Central memory CD8-positive, alpha-beta T cell (primary cell): ENCODE results near the gene PCDHGA2.

Experiments
- ATAC-seq: fragments of 150-1000 bp; cut with Tn5 transposase; replicated peaks from 2 replicates; pipeline ENCODE4 v1.10.0; 2022; ENCODE audit warnings: mild to moderate bottlenecking, moderate FRiP score, moderate number of reproducible peaks; ENCODE audit not compliant: poor library complexity, severe bottlenecking; ENCODE audit errors: extremely low read depth
- DNase-seq, 2 donors: peaks; one replicate each; pipeline ENCODE4 v3.0.0; 2021; ENCODE audit warnings: low spot score in 2 of 2
- H3K27ac Mint-ChIP-seq: one replicate; pipeline ENCODE4 v1.8.0; 2022; ENCODE audit warnings: low read depth, mild to moderate bottlenecking, moderate library complexity, mixed read lengths
- H3K27me3 Mint-ChIP-seq: one replicate; pipeline ENCODE4 v1.8.0; 2022; ENCODE audit warnings: mixed read lengths
- H3K36me3 Mint-ChIP-seq: one replicate; pipeline ENCODE4 v1.8.0; 2022; ENCODE audit warnings: mild to moderate bottlenecking, moderate library complexity, mixed read lengths; ENCODE audit not compliant: insufficient read depth
- H3K4me1 Mint-ChIP-seq: one replicate; pipeline ENCODE4 v1.8.0; 2022; ENCODE audit warnings: mixed read lengths
- H3K4me3 Mint-ChIP-seq: one replicate; pipeline ENCODE4 v1.8.0; 2022; ENCODE audit warnings: mild to moderate bottlenecking, moderate library complexity, mixed read lengths
- H3K9me3 Mint-ChIP-seq: one replicate; pipeline ENCODE4 v1.8.0; 2022; ENCODE audit warnings: mixed read lengths

The PCDHGA2 gene

DNA sequence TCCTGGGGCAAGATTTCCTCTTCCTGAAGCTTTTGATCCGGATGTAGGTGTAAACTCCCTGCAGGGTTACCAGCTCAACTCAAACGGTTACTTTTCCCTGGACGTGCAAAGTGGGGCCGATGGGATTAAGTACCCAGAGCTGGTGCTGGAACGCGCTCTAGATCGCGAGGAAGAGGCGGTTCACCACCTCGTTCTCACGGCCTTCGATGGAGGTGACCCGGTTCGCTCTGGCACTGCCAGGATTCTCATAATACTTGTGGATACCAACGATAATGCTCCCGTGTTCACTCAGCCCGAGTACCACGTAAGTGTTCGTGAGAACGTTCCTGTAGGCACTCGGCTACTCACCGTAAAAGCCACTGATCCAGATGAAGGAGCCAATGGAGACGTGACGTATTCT is 17.1 kb downstream of the PCDHGA2 start:
- no peak for ATAC-seq
- no peak overlapping the region for H3K27ac Mint-ChIP-seq
- peaks cover 78% of the 10 kb centered on the region for H3K27me3 Mint-ChIP-seq

DNA sequence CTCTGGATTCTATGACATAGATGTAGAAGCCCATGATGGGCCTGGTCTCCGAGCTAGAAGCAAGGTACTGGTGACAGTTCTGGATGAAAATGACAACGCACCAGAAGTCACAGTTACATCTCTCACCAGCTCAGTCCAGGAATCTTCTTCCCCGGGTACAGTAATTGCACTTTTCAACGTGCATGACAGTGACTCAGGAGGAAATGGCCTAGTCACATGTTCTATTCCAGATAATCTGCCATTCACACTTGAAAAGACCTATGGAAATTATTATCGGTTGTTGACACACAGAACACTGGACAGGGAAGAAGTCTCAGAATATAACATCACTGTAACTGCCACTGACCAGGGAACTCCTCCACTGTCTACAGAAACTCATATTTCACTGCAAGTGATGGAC is 17.6 kb downstream of the PCDHGA2 start:
- no peak overlapping the region for H3K27ac Mint-ChIP-seq

More for the DNA sequence above, 17.1 kb downstream of the PCDHGA2 start:
- Mint-ChIP-seq H3K36me3 (peaks cover under 1% of the 10 kb centered on the region), H3K9me3 (peaks cover 6% of the 10 kb centered on the region), H3K4me1 (peaks cover 6% of the 10 kb centered on the region), H3K4me3 (no peak overlapping the region)
- no peak for DNase-seq

DNA sequence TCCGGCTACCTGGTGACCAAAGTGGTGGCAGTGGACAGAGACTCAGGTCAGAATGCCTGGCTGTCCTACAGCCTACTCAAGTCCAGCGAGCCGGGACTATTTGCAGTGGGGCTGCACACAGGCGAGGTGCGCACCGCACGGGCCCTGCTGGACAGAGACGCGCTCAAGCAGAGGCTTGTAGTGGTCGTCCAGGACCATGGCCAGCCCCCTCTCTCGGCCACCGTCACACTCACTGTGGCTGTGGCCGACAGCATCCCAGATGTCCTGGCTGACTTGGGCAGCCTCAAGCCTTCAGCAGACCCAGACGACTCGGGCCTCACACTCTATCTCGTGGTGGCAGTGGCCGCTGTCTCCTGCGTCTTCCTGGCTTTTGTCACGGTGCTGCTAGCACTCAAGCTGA is 18.4 kb downstream of the PCDHGA2 start:
- H3K9me3 Mint-ChIP-seq = peaks cover 6% of the 10 kb centered on the region
- no peak overlapping the region for H3K27ac Mint-ChIP-seq
- peaks cover 5% of the 10 kb centered on the region for H3K36me3 Mint-ChIP-seq
- no peak overlapping the region for H3K4me3 Mint-ChIP-seq
- H3K27me3 Mint-ChIP-seq = peaks cover 84% of the 10 kb centered on the region
- H3K4me1 Mint-ChIP-seq = peaks cover 6% of the 10 kb centered on the region
- no peak for ATAC-seq
- no peak for DNase-seq

More for the DNA sequence above, 17.6 kb downstream of the PCDHGA2 start:
- no peak overlapping the region for H3K4me3 Mint-ChIP-seq
- peaks cover 6% of the 10 kb centered on the region for H3K9me3 Mint-ChIP-seq
- no peak for ATAC-seq
- peaks cover 3% of the 10 kb centered on the region for H3K36me3 Mint-ChIP-seq
- DNase-seq = no peak
- H3K27me3 Mint-ChIP-seq = peaks cover 78% of the 10 kb centered on the region
- H3K4me1 Mint-ChIP-seq = peaks cover 6% of the 10 kb centered on the region

DNA sequence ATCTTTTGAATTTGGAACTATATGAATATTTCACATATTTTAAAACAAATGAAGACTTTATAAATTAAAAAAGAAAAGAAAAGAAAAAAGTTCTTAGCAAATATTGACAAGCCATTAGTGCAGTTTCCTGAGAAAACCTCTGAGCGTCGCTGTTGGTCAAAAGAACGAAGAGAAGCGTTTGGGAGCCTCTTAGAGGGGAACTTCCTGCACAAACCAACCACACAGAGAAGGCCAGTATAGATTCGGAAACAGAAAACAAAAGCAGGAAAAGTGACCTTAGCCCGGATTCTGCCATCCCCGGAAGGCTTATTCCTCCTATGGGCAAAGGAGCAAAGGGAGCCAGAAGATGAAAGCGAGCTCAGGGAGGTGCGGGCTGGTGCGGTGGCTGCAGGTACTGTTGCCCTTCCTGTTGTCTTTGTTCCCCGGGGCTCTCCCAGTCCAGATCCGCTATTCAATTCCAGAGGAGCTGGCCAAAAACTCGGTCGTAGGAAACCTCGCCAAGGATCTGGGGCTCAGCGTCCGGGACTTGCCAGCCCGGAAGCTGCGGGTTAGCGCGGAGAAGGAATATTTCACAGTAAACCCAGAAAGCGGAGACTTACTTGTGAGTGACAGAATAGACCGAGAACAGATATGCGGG is 21.3 kb downstream of the PCDHGA2 start, which contains the start of gene PCDHGB2:
Gene PCDHGB2, plus strand, starts transcription at position 205 of the 637 bp plus-strand sequence. Its CDS starts 142 bp downstream, at position 347.
- peak within 1 kb of the TSS; percentile 79 for H3K4me3 Mint-ChIP-seq
- DNase-seq (no peak), ATAC-seq (no peak)
- H3K36me3 Mint-ChIP-seq = peaks cover 8% of the 10 kb centered on the region
- H3K27me3 Mint-ChIP-seq = peaks cover 85% of the 10 kb centered on the region
- H3K27ac Mint-ChIP-seq = peak within 1 kb of the TSS; percentile 87
- H3K4me1 Mint-ChIP-seq = peaks cover 6% of the 10 kb centered on the region
- H3K9me3 Mint-ChIP-seq = peaks cover 14% of the 10 kb centered on the region

DNA sequence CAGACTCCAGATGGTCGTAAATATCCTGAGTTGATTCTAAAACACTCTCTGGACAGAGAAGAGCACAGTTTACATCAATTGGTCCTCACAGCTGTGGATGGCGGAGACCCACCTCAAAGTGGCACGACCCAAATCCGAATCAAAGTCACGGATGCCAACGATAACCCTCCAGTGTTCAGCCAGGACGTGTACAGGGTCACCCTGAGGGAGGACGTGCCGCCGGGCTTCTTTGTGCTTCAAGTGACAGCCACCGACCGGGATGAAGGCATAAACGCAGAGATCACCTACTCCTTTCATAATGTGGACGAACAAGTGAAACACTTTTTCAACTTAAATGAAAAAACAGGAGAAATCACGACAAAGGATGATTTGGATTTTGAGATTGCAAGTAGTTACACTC is 22.1 kb downstream of the PCDHGA2 start:
- Mint-ChIP-seq H3K27me3 (peaks cover 87% of the 10 kb centered on the region), H3K4me3 (peak overlapping the region; percentile 79), H3K27ac (no peak overlapping the region), H3K36me3 (peaks cover 12% of the 10 kb centered on the region), H3K9me3 (peaks cover 18% of the 10 kb centered on the region), H3K4me1 (peaks cover 6% of the 10 kb centered on the region)
- DNase-seq (no peak), ATAC-seq (no peak)

DNA sequence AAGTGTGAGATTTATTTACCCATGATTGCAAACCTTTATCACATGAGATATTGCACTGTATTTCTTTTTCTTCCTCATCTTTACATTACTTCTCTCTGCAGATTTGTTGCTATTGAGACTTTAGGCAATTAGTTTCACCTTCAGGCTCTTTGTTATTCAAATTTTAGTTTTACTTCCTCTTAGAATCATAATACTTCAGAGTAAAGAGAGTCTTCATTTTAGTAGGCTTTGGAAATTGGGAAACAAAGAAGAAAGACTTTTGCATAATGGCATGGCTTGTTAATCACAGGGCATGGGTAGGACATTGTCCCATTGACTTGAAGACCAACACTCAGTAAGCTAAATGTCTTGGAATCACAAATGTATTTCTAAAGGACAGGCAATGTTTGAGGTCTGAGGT is 24.2 kb downstream of the PCDHGA2 start:
- Mint-ChIP-seq H3K4me1 (peaks cover 6% of the 10 kb centered on the region), H3K4me3 (no peak overlapping the region), H3K9me3 (peaks cover 20% of the 10 kb centered on the region), H3K27ac (no peak overlapping the region), H3K36me3 (peaks cover 14% of the 10 kb centered on the region), H3K27me3 (peaks cover 90% of the 10 kb centered on the region)
- ATAC-seq = no peak
- no peak for DNase-seq

DNA sequence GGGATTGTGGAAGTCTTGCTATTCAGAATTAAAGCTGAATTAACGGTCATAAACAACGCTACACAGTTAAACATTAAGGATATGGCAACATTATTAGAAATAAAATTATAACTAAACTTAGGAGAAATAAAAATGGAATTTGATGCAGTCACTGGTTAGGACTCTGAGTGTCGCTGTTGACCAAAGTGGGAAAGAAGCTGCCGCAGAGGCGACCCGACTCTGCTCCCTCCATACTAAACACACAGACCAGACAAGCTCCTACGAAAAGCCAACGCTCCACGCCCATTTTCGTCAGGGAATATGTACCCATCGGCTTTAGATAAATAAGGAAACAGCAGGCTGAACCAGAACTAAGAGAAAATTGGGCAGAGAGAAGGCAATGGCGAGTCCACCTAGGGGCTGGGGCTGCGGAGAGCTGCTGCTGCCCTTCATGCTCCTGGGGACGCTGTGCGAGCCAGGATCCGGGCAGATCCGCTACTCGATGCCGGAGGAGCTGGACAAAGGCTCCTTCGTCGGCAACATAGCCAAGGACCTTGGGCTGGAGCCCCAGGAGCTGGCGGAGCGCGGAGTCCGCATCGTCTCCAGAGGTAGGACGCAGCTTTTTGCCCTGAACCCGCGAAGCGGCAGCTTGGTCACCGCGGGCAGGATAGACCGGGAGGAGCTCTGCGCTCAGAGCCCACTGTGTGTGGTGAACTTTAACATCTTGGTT is 25.5 kb downstream of the PCDHGA2 start, which contains the start of gene PCDHGA5:
Gene PCDHGA5, plus strand, starts transcription at position 211 of the 709 bp plus-strand sequence. Its CDS starts 169 bp downstream, at position 380.
- ATAC-seq (no peak), DNase-seq (no peak)
- Mint-ChIP-seq H3K27ac (no peak within 1 kb of the TSS), H3K36me3 (peaks cover 14% of the 10 kb centered on the region), H3K4me1 (peaks cover 6% of the 10 kb centered on the region), H3K4me3 (no peak within 1 kb of the TSS), H3K27me3 (peaks cover 86% of the 10 kb centered on the region), H3K9me3 (peaks cover 20% of the 10 kb centered on the region)

DNA sequence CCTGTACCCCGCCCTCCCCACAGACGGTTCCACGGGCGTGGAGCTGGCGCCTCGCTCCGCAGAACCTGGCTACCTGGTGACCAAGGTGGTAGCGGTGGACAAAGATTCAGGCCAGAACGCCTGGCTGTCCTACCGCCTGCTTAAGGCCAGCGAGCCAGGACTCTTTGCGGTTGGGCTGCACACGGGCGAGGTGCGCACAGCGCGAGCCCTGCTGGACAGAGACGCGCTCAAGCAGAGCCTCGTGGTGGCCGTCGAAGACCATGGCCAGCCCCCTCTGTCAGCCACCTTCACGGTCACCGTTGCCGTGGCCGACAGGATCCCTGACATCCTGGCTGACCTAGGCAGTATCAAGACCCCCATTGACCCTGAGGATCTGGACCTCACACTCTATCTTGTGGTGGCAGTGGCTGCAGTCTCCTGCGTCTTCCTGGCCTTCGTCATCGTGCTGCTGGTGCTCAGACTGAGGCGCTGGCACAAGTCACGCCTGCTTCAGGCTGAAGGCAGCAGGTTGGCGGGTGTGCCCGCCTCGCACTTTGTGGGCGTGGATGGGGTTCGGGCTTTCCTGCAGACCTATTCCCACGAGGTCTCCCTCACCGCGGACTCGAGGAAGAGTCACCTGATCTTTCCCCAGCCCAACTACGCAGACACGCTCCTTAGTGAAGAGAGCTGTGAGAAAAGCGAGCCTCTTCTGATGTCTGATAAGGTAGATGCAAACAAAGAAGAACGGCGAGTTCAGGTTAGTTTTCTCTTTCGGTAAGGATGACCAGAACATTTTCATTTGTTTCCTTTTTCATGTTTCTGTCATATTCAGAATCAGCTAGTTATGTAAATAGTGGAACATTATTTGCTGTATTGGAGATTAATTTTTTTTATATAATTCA is 27.7 kb downstream of the PCDHGA2 start:
- Mint-ChIP-seq H3K4me3 (no peak overlapping the region), H3K36me3 (peaks cover 11% of the 10 kb centered on the region), H3K27me3 (peaks cover 85% of the 10 kb centered on the region), H3K9me3 (peaks cover 18% of the 10 kb centered on the region), H3K27ac (peak overlapping the region; percentile 25), H3K4me1 (peaks cover 8% of the 10 kb centered on the region)
- no peak for DNase-seq
- ATAC-seq = no peak

DNA sequence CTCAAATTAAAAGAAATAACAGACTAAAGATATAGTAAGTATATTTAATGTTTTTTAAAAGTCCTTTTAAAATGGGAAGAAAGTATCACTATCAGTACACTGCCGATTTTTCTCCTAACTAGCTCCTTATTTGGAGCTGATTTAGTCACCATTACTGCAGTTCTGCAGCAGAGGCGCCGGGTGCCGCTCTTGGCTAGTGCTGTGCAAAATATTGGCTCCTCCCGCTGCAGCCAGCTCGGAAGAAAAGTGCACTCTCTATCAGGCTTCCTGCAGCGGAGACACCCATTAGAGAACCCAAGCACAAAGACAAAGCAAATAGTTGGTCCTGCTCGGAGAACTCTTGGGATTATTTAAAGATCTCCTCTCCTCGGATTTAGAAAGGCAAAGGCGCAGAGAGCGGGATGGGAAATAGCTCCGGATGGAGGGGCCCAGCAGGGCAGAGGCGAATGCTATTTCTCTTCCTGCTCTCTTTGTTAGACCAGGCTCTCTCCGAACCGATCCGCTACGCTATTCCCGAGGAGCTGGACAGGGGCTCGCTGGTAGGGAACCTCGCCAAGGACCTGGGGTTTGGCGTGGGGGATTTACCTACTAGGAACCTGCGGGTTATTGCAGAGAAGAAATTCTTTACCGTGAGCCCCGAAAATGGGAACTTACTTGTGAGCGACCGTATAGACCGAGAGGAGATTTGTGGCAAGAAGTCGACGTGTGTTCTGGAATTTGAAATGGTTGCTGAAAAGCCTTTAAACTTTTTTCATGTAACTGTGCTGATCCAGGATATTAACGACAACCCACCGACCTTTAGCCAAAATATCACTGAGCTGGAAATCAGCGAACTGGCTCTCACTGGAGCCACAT is 31.7 kb downstream of the PCDHGA2 start, which contains the start of gene PCDHGB3:
Gene PCDHGB3, plus strand, starts transcription at position 249 of the 855 bp plus-strand sequence. Its CDS starts 153 bp downstream, at position 402.
- peaks cover 8% of the 10 kb centered on the region for H3K4me1 Mint-ChIP-seq
- peaks cover 12% of the 10 kb centered on the region for H3K9me3 Mint-ChIP-seq
- H3K27ac Mint-ChIP-seq = no peak within 1 kb of the TSS
- peak; percentile 70 for ATAC-seq
- peak within 1 kb of the TSS; percentile 79 for H3K4me3 Mint-ChIP-seq
- DNase-seq = no peak
- H3K36me3 Mint-ChIP-seq = peaks cover 8% of the 10 kb centered on the region
- peaks cover 64% of the 10 kb centered on the region for H3K27me3 Mint-ChIP-seq

DNA sequence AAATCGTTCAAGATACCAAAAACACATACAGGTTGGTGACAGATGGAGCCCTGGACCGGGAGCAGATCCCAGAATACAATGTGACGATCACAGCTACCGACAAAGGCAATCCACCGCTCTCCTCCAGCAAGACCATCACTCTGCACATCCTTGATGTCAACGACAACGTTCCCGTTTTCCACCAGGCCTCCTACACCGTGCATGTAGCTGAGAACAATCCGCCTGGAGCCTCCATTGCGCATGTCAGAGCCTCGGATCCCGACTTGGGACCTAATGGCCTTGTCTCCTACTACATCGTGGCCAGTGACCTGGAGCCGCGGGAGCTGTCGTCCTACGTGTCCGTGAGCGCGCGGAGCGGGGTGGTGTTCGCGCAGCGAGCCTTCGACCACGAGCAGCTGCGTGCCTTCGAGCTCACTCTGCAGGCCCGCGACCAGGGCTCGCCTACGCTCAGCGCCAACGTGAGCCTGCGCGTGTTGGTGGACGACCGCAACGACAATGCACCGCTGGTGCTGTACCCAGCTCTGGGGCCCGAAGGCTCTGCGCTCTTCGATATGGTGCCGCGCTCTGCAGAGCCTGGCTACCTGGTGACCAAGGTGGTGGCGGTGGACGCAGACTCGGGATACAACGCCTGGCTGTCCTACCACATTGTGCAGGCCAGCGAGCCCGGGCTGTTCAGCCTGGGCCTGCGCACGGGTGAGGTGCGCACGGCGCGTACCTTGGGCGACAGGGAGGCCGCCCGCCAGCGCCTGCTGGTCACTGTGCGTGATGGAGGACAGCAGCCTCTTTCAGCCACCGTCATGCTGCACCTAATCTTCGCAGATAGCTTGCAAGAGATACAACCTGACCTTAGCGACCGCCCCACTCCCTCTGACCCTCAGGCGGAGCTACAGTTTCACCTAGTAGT is 33.3 kb downstream of the PCDHGA2 start:
- peaks cover 48% of the 10 kb centered on the region for H3K27me3 Mint-ChIP-seq
- no peak overlapping the region for H3K4me3 Mint-ChIP-seq
- peaks cover 8% of the 10 kb centered on the region for H3K4me1 Mint-ChIP-seq
- H3K36me3 Mint-ChIP-seq = peaks cover 2% of the 10 kb centered on the region
- H3K9me3 Mint-ChIP-seq = peaks cover 6% of the 10 kb centered on the region
- H3K27ac Mint-ChIP-seq = no peak overlapping the region
- DNase-seq (no peak), ATAC-seq (no peak)
